Nephron (organoid): ENCODE measurements around the gene SYNJ2.

Experiments
- H3K27ac Mint-ChIP-seq, 3 experiments: 2 replicates each; pipeline ENCODE4 v1.8.0; 2020; ENCODE audit warnings: mixed read lengths in 3 of 3, mild to moderate bottlenecking in 2 of 3, moderate library complexity in 1 of 3
- H3K27me3 Mint-ChIP-seq: 2 replicates; pipeline ENCODE4 v1.8.0; 2021; ENCODE audit warnings: low read depth, mild to moderate bottlenecking, moderate library complexity, mixed read lengths
- H3K36me3 Mint-ChIP-seq: 2 replicates; pipeline ENCODE4 v1.8.0; 2020; ENCODE audit warnings: low read depth, mixed read lengths
- H3K4me1 Mint-ChIP-seq: 2 replicates; pipeline ENCODE4 v1.8.0; 2020; ENCODE audit warnings: mixed read lengths
- H3K4me3 Mint-ChIP-seq, 3 experiments: 2 replicates each; pipeline ENCODE4 v1.8.0; 2020; ENCODE audit warnings: mild to moderate bottlenecking in 3 of 3, mixed read lengths in 3 of 3, moderate library complexity in 2 of 3
- H3K9me3 Mint-ChIP-seq: 2 replicates; pipeline ENCODE4 v1.8.0; 2020; ENCODE audit warnings: mixed read lengths
- TF ChIP-seq, protein P1 (sequence below), 3 experiments: fragments of 200-600 bp; sonication (generic); IDR thresholded peaks; one replicate each; pipeline ENCODE4 v1.5.0; 2021; ENCODE audit warnings: antibody characterized with exemption in 3 of 3; ENCODE audit not compliant: unreplicated experiment in 3 of 3

SYNJ2 gene

DNA sequence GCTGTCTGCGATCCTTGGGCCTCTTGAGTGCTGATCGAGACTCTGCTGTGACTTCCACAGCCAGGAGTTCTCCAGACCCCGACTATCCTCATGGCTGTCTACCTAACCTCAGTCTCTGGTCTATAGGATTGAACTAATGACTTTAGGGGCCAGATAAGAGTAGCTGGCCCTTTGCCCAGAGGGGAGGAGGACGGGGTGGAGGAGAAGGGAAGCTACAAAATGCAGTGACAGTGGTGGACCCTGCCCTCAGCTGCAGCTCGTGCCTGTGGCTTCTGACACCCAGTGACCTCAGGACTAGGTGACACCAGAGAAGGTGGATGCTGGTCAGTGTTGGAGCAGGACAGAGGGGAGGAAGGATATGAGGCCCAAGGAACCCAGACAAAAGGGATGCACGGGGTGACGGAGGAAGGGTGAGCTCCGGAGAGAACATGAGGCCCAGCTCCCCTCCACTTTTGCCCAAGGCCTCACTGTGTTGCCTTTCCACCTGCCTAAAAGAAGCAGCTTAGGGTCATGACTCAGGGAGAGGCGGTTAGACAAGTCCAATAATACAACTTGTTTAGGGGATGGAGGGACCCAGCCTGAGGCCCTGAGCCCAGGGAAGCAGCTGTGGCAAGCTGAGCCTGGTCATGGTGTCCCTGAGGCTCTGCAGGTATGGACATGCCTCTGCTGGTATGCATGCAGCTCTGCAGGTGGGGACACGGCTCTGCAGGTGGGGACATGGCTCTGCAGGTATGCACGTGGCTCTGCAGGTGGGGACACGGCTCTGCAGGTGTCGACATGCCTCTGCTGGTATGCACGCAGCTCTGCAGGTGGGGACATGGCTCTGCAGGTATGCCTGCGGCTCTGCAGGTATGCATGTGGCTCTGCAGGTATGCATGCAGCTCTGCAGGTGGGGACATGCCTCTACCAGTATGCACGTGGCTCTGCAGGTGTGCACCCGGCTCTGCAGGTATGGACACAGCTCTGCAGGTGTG lies 67.7 kb downstream of the SYNJ2 start:
- Mint-ChIP-seq H3K9me3 (no peaks in the 10 kb centered on the region), H3K36me3 (peaks cover 21% of the 10 kb centered on the region), H3K4me3 (no peak overlapping the region), H3K27ac (no peak overlapping the region), H3K27me3 (peaks cover 4% of the 10 kb centered on the region), H3K4me1 (peaks cover 24% of the 10 kb centered on the region)
- TF ChIP-seq, protein P1, sequence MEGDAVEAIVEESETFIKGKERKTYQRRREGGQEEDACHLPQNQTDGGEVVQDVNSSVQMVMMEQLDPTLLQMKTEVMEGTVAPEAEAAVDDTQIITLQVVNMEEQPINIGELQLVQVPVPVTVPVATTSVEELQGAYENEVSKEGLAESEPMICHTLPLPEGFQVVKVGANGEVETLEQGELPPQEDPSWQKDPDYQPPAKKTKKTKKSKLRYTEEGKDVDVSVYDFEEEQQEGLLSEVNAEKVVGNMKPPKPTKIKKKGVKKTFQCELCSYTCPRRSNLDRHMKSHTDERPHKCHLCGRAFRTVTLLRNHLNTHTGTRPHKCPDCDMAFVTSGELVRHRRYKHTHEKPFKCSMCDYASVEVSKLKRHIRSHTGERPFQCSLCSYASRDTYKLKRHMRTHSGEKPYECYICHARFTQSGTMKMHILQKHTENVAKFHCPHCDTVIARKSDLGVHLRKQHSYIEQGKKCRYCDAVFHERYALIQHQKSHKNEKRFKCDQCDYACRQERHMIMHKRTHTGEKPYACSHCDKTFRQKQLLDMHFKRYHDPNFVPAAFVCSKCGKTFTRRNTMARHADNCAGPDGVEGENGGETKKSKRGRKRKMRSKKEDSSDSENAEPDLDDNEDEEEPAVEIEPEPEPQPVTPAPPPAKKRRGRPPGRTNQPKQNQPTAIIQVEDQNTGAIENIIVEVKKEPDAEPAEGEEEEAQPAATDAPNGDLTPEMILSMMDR (IDR thresholded peaks at IDR 0.05; ENCODE audit: unreplicated experiment in 3 of 3), result no peak

DNA sequence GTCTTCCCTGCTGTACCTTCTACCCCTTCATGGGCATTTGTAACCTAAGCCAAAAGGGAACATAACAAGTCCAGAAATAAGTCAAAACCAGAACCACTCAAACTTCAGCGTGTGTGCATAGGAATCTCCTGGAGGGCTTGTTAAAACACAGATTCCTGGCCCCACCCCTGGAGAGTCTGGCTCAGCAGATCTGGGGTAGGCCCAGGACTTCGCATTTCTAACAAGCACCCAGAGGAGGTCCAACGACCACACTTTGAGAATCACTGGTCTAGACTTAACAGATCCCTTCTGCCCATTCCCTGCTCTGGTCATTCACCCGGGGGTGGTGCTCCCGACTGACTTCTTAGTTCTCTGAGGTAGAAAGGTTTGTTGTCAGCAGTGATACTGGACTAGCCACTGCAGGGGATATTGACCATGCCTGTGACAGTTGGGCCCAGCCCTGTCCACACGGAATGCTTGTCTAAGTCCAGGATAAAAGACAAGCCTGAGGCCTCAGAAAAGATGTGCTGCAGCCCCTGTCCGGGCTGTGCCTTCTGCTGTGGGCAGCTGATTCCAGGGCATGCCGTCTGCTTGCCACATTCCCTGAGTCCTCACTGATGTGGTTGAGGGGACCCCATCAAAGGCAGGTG lies 68.6 kb downstream of the SYNJ2 start:
- TF ChIP-seq, protein P1 (IDR thresholded peaks at IDR 0.05; ENCODE audit: unreplicated experiment in 3 of 3), result no peak
- H3K27me3 Mint-ChIP-seq, result peaks cover 4% of the 10 kb centered on the region

DNA sequence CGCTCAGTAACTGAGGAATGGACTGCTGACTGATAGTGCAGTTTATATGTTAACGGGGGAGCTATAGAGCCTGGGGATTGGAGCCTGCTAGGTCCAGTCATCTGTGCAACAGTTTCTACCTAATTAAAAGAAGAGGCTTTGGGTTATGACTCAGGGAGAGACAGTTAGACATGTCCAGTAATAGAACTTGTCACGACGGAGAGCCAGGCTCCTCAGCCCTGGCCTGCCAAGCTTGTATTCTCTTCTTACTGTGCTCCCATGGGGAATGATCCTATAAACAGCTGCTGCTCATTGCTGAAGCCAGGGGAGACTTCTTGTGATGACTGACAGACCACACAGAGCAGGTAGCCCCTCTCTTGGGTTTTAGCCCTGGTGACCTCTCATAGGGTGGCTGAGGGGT lies 69.3 kb downstream of the SYNJ2 start:
- peaks cover 13% of the 10 kb centered on the region for H3K4me1 Mint-ChIP-seq
- peaks cover 17% of the 10 kb centered on the region for H3K36me3 Mint-ChIP-seq
- H3K27ac Mint-ChIP-seq, result no peak overlapping the region
- no peaks in the 10 kb centered on the region for H3K9me3 Mint-ChIP-seq
- no peak overlapping the region for H3K4me3 Mint-ChIP-seq
- TF ChIP-seq, protein P1 (IDR thresholded peaks at IDR 0.05; ENCODE audit: unreplicated experiment in 3 of 3), result no peak
- peaks cover 4% of the 10 kb centered on the region for H3K27me3 Mint-ChIP-seq

More for the DNA sequence above, 68.6 kb downstream of the SYNJ2 start:
- Mint-ChIP-seq H3K9me3 (no peaks in the 10 kb centered on the region), H3K36me3 (peaks cover 17% of the 10 kb centered on the region), H3K4me3 (no peak overlapping the region), H3K4me1 (peaks cover 19% of the 10 kb centered on the region), H3K27ac (no peak overlapping the region)

DNA sequence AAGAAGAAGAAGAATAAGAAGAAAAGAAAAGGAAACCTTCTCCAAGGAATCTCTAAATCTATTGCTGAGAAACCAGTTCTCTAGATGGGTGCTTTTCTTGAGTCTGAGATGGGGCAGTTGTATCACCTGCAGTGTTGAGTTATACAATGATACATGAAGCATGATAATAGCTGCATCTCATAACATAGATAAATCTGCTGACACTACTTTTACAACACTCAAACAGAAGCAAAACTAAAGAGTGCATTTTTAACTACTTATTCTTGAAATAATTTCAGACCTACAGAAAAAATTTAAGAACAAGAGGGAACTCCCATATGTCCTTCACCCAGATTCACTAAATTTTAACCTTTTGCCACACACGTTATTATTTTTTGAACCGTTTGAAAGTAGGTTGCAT lies 70.3 kb downstream of the SYNJ2 start:
- Mint-ChIP-seq H3K27ac (no peak overlapping the region), H3K4me3 (no peak overlapping the region), H3K36me3 (peaks cover 13% of the 10 kb centered on the region), H3K4me1 (peaks cover 3% of the 10 kb centered on the region), H3K27me3 (peaks cover 4% of the 10 kb centered on the region), H3K9me3 (no peaks in the 10 kb centered on the region)
- TF ChIP-seq, protein P1 (IDR thresholded peaks at IDR 0.05; ENCODE audit: unreplicated experiment in 3 of 3), result no peak

DNA sequence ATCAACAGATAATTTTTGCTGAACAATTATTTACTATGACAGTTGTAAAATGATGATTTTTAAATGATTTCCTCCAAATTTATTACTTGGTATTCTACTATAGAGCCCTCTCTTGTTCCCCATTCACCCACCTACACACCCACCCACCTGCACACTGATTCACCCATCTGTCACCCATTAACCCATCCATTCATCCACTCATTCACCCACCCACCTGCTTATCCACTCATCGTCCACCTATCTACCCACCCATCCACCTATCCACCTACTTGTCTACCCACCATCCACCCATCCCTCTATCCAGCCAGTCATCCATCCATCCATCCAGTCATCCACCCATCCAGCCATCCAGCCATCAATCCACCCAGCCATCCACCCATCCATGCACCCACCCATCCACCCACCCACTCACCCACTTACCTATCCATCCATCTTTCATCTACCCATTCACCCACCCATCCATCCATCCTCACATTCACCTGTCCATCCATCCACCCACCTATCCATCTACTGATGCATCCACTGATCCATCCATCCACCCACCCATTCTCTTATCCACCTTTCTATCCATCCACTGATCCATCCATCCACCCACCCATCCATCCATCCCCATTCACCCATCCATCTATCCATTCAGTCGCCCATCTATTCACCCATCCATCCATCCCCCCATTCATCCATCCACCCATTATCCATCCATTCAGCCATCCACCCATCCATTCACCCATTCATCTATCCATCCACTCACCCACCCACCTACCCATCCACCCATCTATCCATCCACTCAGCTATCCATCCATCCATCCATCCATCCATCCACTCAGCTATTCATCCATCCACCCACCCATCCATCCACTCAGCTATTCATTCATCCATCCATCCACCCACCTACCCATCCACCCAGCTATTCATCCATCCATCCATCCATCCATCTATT lies 72.0 kb downstream of the SYNJ2 start:
- H3K36me3 Mint-ChIP-seq, result peaks cover 3% of the 10 kb centered on the region
- H3K27ac Mint-ChIP-seq, result no peak overlapping the region
- no peaks in the 10 kb centered on the region for H3K9me3 Mint-ChIP-seq
- TF ChIP-seq, protein P1 (IDR thresholded peaks at IDR 0.05; ENCODE audit: unreplicated experiment in 3 of 3), result no peak
- no peaks in the 10 kb centered on the region for H3K4me1 Mint-ChIP-seq
- H3K27me3 Mint-ChIP-seq, result peaks cover under 1% of the 10 kb centered on the region
- no peak overlapping the region for H3K4me3 Mint-ChIP-seq
